ENCODE data around the gene DUSP16. TPM values are rescaled to one million over a fixed set of nuclear protein-coding genes. Genes with fewer than 3 reads are reported as not detected.

The DUSP16 gene
- total RNA-seq, 1 donor from 2014 or later = 52.1 TPM

- H3K4me1 Mint-ChIP-seq (ENCODE audit: unreplicated experiment) = peaks cover 13% of the 10 kb centered on the region
- no peak for DNase-seq (ENCODE audit: extremely low spot score, unreplicated experiment)
- TF ChIP-seq CTCF (conservative IDR thresholded peaks at IDR 0.05) = no peak
- no peaks in the 10 kb centered on the region for H3K9me3 Mint-ChIP-seq
- H3K4me3 Mint-ChIP-seq = peak overlapping the region; percentile 54
- peaks cover 31% of the 10 kb centered on the region for H3K36me3 Mint-ChIP-seq
- H3K27me3 Mint-ChIP-seq = no peaks in the 10 kb centered on the region
- H3K27ac Mint-ChIP-seq = peak overlapping the region; percentile 98
Measured at GRCh38 chr12:12534166-12534866, 28.3 kb downstream of the DUSP16 start.

GRCh38 chr12:12533238-12533829 is 29.3 kb downstream of the DUSP16 start:
- Mint-ChIP-seq H3K36me3 (peaks cover 30% of the 10 kb centered on the region), H3K4me3 (peak overlapping the region; percentile 54), H3K27me3 (no peaks in the 10 kb centered on the region), H3K9me3 (no peaks in the 10 kb centered on the region), H3K27ac (peak overlapping the region; percentile 98), H3K4me1 (ENCODE audit: unreplicated experiment) (peaks cover 9% of the 10 kb centered on the region)
- no peak for TF ChIP-seq CTCF (conservative IDR thresholded peaks at IDR 0.05)
- DNase-seq (ENCODE audit: extremely low spot score, unreplicated experiment) = no peak

- DNase-seq (ENCODE audit: extremely low spot score, unreplicated experiment) = no peak
- peaks cover 24% of the 10 kb centered on the region for H3K36me3 Mint-ChIP-seq
- TF ChIP-seq CTCF (conservative IDR thresholded peaks at IDR 0.05) = no peak
- H3K9me3 Mint-ChIP-seq = no peaks in the 10 kb centered on the region
- no peaks in the 10 kb centered on the region for H3K27me3 Mint-ChIP-seq
- peaks cover 16% of the 10 kb centered on the region for H3K4me1 Mint-ChIP-seq (ENCODE audit: unreplicated experiment)
- peak overlapping the region; percentile 23 for H3K27ac Mint-ChIP-seq
- H3K4me3 Mint-ChIP-seq = no peak overlapping the region
Measured at GRCh38 chr12:12531194-12531593, 31.5 kb downstream of the DUSP16 start.

GRCh38 chr12:12529783-12530421 is 32.8 kb downstream of the DUSP16 start:
- H3K27ac Mint-ChIP-seq = peak overlapping the region; percentile 17
- peaks cover 28% of the 10 kb centered on the region for H3K36me3 Mint-ChIP-seq
- no peaks in the 10 kb centered on the region for H3K9me3 Mint-ChIP-seq
- H3K4me3 Mint-ChIP-seq = no peak overlapping the region
- TF ChIP-seq CTCF (conservative IDR thresholded peaks at IDR 0.05) = no peak
- H3K27me3 Mint-ChIP-seq = no peaks in the 10 kb centered on the region
- DNase-seq (ENCODE audit: extremely low spot score, unreplicated experiment) = no peak
- peaks cover 16% of the 10 kb centered on the region for H3K4me1 Mint-ChIP-seq (ENCODE audit: unreplicated experiment)

GRCh38 chr12:12528361-12529270 is 34.0 kb downstream of the DUSP16 start:
- no peak for TF ChIP-seq CTCF (conservative IDR thresholded peaks at IDR 0.05)
- H3K4me1 Mint-ChIP-seq (ENCODE audit: unreplicated experiment) = peaks cover 7% of the 10 kb centered on the region
- no peak for DNase-seq (ENCODE audit: extremely low spot score, unreplicated experiment)
- peak overlapping the region; percentile 73 for H3K27ac Mint-ChIP-seq
- no peaks in the 10 kb centered on the region for H3K27me3 Mint-ChIP-seq
- H3K36me3 Mint-ChIP-seq = peaks cover 28% of the 10 kb centered on the region
- no peaks in the 10 kb centered on the region for H3K9me3 Mint-ChIP-seq
- H3K4me3 Mint-ChIP-seq = no peak overlapping the region

All from type B pancreatic cell (in vitro differentiated cells).